GM18907 (cell line): ENCODE data around the gene MYH11.
"Not testable (repeated sequence)": the region's sequence is repeated elsewhere in the genome, so short reads cannot be mapped to it uniquely, and the experiment has no call there.

Experiments used
- ATAC-seq: cut with Tn5 transposase; IDR thresholded peaks from one replicate; pipeline ENCODE4 v1.9.1; 2021; ENCODE audit warnings: mild to moderate bottlenecking, moderate library complexity; ENCODE audit not compliant: unreplicated experiment

Gene MYH11

DNA sequence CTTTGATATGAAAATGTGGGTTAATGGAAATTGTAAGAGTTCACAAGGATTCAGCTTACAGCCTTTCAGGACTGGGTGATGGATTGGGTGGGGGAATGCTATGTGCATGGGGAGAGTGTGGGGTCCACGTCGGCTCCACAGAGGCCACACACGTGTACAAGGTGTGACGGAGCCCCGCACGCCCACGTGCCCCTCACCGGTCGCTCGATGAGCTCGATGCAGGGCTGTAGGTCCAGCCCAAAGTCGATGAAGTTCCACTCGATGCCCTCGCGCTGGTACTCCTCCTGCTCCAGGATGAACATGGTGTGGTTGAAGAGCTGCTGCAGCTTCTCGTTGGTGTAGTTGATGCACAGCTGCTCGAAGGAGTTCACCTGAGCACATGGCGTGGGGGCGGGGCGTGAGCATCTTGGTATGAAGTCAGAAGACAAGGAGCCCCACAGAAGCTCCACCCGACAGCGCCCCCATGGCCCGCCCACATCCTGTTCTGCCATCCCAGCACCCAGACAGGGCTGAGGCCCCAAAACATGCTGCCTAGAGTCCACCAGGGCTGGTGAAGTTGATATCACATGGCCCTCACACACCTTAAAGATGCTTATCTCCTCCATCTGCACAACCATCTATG is 99.1 kb downstream of the MYH11 start:
- ATAC-seq: no peak

DNA sequence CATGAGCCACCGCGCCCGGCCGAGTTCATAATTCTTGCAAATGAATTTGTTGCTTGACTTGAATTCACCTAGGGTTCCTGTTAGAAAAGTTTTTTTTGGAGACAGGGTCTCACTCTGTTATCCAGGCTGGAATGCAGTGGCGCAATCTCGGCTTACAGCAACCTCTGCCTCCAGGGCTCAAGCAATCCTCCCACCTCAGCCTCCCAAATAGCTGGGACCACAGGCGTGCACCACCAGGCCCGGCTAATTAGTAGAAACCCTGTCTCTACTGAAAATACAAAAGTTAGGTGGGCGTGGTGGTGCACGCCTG is 99.8 kb downstream of the MYH11 start:
- no peak for ATAC-seq

- ATAC-seq: no peak
These were observed 101.8 kb downstream of the MYH11 start for GRCh38 chr16:15754821-15755534.

GRCh38 chr16:15752717-15753488 is 103.9 kb downstream of the MYH11 start:
- no peak for ATAC-seq

DNA sequence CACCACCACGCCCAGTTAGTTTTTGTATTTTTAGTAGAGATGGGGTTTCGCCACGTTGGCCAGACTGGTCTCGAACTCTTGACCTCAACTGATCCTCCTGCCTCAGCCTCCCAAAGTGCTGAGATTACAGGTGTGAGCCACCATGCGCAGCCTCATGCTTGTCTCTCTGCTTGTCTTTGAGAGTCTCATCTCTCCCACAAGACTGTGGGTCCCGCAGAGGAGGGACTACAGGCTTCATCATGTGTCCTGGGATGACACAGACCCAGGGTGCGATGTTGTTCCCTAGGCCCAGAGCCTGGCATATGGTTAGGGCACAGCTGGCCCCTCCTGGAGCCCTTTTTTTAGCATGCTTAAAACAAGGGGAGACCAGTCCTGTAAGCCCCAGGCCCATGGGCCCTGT is 104.9 kb downstream of the MYH11 start:
- ATAC-seq: no peak

GRCh38 chr16:15749985-15750384 is 106.8 kb downstream of the MYH11 start:
- ATAC-seq: no peak

DNA sequence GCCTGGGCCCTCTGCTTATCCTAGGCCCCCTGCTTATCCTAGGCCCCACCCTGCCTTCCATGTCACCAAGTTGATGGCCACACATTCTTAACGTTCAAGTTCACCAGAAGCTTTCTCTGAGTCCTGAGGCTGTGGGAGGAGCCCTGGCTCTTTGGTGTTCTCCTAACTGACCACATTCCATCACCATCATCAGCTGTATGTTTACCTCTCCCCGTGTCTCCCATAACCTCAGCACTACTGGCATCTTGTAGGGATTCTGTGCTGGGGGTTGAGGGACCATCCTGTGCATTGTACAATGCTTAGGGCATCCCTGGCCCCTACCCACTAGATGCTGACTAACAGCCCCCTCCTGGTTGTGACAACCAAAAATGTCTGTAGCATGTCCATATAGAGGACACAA is 107.5 kb downstream of the MYH11 start:
- no peak for ATAC-seq

GRCh38 chr16:15748654-15749053 is 108.2 kb downstream of the MYH11 start:
- ATAC-seq: no peak

GRCh38 chr16:15747937-15748336 is 108.9 kb downstream of the MYH11 start:
- no peak for ATAC-seq

GRCh38 chr16:15746332-15746731 is 110.5 kb downstream of the MYH11 start:
- no peak for ATAC-seq

DNA sequence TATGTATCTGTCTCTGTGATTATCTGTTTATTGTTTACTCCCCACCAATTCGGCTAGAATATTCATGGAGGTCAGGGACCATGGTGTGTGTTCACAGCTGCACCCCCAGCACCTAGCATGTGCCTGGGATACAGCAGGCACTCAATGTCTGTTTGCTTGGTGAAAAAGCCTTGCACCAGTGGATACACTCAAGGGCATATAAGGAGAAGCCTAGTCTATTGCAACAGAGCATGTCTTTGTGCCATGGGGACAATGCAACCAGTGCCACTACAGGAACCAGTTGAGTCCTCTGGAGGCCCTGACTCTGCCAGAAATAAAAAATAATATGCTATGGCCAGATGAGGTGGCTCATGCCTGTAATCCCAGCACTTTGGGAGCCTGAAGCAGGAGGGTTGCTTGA is 113.2 kb downstream of the MYH11 start:
- no peak for ATAC-seq

DNA sequence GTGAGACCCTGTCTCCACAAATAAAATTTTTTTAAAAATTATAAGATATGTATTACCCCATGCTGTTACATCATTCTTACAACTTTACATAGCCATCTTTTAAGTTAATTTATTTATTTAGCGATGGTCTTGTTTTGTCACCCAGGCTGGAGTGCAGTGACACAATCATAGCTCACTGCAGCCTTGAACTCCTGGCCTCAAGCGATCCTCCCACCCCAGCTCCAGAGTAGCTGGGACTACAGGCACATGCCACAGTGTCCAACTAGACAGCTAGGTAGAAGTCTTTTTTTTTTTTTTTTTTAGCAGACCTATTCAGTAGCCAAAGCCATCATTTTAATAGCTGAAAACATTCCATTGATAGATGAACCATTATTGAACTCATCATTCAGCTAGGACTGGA is 114.1 kb downstream of the MYH11 start:
- no peak for ATAC-seq

DNA sequence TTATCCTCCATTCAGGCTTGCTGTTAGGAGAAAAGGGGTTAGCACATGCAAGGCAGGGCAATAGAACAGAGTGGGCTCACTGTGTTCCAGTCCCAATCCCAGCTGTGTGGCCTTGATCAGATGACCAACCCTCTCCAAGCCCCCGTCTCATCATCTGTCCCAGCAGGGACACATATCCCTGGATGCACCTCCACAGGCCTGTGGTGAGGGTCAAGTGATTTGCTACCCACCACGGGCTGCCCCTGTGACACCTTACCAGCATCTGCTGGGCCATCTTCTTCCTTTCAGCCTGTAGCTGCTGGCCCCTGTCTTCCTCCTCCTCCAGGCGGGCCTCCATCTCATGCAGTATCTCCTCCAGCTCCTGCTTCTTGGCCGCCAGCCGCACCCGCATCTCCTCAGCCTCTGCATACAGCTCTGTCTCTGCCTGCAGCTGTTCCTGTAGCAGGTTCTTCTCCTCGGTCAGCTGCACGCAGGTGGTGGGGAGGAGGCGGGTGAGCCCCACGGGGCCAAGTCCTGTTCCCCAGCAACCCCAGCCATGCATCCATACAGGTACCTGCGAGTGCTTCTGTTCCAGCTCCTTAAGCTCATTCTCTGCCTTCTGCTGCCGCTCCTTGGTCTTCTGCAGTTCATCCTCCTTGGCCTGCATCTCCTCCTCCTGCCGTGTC is 115.5 kb downstream of the MYH11 start:
- no peak for ATAC-seq

DNA sequence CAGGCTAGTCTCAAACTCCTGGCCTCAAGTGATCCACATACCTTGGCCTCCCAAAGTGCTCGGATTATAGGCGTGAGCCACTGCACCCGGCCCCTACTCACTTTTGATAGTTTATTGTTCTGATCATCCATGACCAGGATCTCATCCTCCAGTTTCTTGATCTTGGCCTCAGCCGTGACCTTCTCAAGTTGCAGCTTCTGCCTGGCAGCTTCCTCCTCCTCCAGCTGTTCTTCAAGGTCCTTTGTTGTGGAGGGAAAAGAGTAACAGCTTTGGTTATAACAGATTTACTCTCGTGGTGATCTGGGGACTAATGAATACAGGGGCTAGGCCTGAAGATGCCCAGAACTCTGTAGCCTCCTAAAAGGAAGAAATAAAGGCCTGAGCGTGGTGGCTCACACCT is 116.9 kb downstream of the MYH11 start:
- no peak for ATAC-seq

GRCh38 chr16:15739464-15739863 is 117.4 kb downstream of the MYH11 start:
- no peak for ATAC-seq

DNA sequence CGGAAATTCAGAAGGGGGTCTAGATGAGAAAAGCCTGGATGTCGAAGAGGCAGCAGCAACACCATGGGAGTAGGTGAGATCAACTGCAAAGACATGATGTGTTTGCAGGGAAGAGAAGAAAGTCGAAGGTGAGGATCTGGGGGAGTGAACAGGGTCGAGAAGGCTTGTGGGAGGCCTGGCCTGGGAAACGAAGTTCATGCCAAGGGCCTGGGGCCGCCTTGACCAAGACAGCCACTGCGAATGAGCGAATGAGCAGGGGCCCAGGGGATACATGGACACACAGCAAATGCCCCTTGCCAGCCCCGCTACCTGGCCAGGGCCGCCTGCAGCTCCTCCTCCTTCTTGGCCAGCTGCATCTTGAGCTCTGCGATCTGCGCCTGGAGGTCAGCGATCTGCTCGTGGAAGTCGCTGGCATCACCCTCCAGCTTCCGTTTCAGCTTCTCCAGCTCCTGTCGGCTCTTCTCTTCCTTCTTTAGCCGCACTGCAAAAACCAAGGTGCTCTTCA is 119.6 kb downstream of the MYH11 start:
- ATAC-seq: no peak

- no peak for ATAC-seq
These were observed 120.3 kb downstream of the MYH11 start for GRCh38 chr16:15736529-15736928.

- no peak for ATAC-seq
These were observed 121.2 kb downstream of the MYH11 start for GRCh38 chr16:15735610-15736009.

DNA sequence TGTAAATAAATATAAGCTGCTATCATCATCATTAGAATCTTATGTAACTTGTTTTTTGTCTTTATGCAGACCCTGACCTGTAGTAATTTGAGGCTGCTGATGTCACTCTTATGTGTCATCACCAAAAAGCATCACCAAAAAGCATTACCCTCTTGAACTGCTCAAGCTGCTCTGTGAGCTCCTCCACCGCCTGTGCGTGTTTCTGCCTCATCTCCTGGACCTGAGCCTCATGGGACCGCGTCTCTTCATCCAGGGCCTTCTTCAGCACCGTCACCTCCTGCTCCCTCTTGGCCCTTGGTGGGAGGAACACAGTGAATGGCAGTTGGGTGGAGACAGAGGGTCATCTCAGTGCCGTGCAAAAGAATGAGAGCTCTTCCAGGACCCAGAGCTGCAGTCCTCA is 124.4 kb downstream of the MYH11 start:
- no peak for ATAC-seq

- no peak for ATAC-seq
These were observed 127.7 kb downstream of the MYH11 start for GRCh38 chr16:15729152-15729551.

GRCh38 chr16:15727697-15728096 is 129.1 kb downstream of the MYH11 start:
- ATAC-seq: not testable (repeated sequence)

GRCh38 chr16:15726715-15727114 is 130.1 kb downstream of the MYH11 start:
- ATAC-seq: no peak
